Measurements from ENCODE around the gene TMED8. TPM values are rescaled to one million over a fixed set of nuclear protein-coding genes. Genes with fewer than 3 reads are reported as not detected.

The TMED8 gene
- total and polyA plus RNA-seq, 2 donors (not counting 1 experiment from before 2014, with no cell fraction given): 13.1 to 43.8 TPM

DNA sequence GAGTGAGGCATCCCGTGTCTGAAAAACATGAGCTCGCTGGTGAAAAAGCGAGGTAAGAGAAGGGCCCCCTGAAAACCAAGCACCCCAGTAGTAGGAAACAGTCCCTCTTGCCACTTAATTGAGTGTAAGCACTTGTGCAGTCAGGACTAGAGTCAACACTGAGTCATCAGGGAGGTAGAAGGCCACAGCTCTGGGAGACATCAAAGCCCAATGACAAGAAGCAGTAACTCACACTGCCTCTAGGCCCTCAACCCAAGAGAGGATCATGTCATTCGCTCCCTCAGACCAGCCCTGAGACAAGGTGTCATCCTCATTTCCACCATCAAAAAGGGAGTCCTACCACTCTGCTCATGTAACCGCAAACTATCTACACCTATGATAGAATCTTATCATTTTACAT, 74.0 kb downstream of the TMED8 start:
- H3K27me3 ChIP-seq (replicated peaks in 1 of 4; ENCODE audit: control extremely low read depth in 1 of 4, control insufficient read depth in 3 of 4, insufficient read depth in 4 of 4, low read length in 3 of 4): no peaks in the 10 kb centered on the region
- no peak overlapping the region for H3K27ac ChIP-seq (ENCODE audit: low read length in 2 of 2)
- H3K4me1 Mint-ChIP-seq: peaks cover 4% of the 10 kb centered on the region
- POLR2A ChIA-PET: no interaction called here
- peaks cover 0 to 6% of the 10 kb centered on the region in 2 experiments for H3K36me3 ChIP-seq (replicated peaks in 1 of 2; ENCODE audit: control extremely low read depth in 1 of 2, control insufficient read depth in 1 of 2, extremely low read depth in 1 of 2, insufficient read depth in 2 of 2, low read length in 1 of 2)
- TF ChIP-seq, protein P1, sequence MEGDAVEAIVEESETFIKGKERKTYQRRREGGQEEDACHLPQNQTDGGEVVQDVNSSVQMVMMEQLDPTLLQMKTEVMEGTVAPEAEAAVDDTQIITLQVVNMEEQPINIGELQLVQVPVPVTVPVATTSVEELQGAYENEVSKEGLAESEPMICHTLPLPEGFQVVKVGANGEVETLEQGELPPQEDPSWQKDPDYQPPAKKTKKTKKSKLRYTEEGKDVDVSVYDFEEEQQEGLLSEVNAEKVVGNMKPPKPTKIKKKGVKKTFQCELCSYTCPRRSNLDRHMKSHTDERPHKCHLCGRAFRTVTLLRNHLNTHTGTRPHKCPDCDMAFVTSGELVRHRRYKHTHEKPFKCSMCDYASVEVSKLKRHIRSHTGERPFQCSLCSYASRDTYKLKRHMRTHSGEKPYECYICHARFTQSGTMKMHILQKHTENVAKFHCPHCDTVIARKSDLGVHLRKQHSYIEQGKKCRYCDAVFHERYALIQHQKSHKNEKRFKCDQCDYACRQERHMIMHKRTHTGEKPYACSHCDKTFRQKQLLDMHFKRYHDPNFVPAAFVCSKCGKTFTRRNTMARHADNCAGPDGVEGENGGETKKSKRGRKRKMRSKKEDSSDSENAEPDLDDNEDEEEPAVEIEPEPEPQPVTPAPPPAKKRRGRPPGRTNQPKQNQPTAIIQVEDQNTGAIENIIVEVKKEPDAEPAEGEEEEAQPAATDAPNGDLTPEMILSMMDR (IDR thresholded peaks at IDR 0.05): no peak
- no peak for TF ChIP-seq EZH2 (IDR thresholded peaks at IDR 0.05; ENCODE audit: borderline replicate concordance, insufficient read depth, low read depth, low read length, poor library complexity, severe bottlenecking)
- H3K9me3 Mint-ChIP-seq (ENCODE audit: insufficient read depth): no peaks in the 10 kb centered on the region
- no peak overlapping the region for H2AFZ ChIP-seq (ENCODE audit: insufficient read depth, low read depth, low read length, poor library complexity, severe bottlenecking)
- H3K9ac ChIP-seq (ENCODE audit: low read length): no peak overlapping the region
- H3K27ac Mint-ChIP-seq: no peak overlapping the region
- no peak overlapping the region for H3K4me2 ChIP-seq (replicated peaks; ENCODE audit: low read depth, low read length, poor library complexity, severe bottlenecking)
- 86% methylated on average over 2 of the region's 5 CpGs for WGBS (ENCODE audit: insufficient coverage)
- H3K4me3 Mint-ChIP-seq: no peak overlapping the region
- intact Hi-C loops (cut with micrococcal nuclease): no loop called here
- no peaks in the 10 kb centered on the region for H3K79me2 ChIP-seq (ENCODE audit: control insufficient read depth, insufficient read depth, low read length)
- H3K27me3 Mint-ChIP-seq: no peaks in the 10 kb centered on the region
- no peaks in the 10 kb centered on the region for H3K9me3 ChIP-seq (ENCODE audit: control extremely low read depth in 1 of 3, control insufficient read depth in 2 of 3, insufficient read depth in 1 of 3, low read length in 2 of 3)
- no peak for DNase-seq
- peaks cover 0 to 6% of the 10 kb centered on the region in 2 donors for H3K4me1 ChIP-seq (ENCODE audit: control insufficient read depth in 2 of 2, insufficient read depth in 2 of 2, low read length in 2 of 2)
- no peaks in the 10 kb centered on the region for H4K20me1 ChIP-seq (ENCODE audit: control insufficient read depth, insufficient read depth, low read length, poor library complexity, severe bottlenecking)
- CTCF ChIA-PET: interaction anchor here (1.9 to 7.4 kb wide), 3 partner anchors 12 to 248 kb away, joined by 9 to 122 read pairs (median 56); no protein-coding TSS in a partner anchor
- no peak overlapping the region for H3K4me3 ChIP-seq (ENCODE audit: control extremely low read depth in 1 of 5, extremely low read depth in 1 of 5, insufficient read depth in 1 of 5, low read depth in 2 of 5, low read length in 4 of 5)
- ATAC-seq (ENCODE audit: low read depth): no peak

GRCh38 chr14:77301103-77301502, 75.8 kb downstream of the TMED8 start:
- peak; percentile 56 for ATAC-seq (ENCODE audit: low read depth)
- Histone ChIP-seq H4K20me1 (ENCODE audit: control insufficient read depth, insufficient read depth, low read length, poor library complexity, severe bottlenecking) (no peaks in the 10 kb centered on the region), H3K4me3 (ENCODE audit: control extremely low read depth in 1 of 5, extremely low read depth in 1 of 5, insufficient read depth in 1 of 5, low read depth in 2 of 5, low read length in 4 of 5) (no peak overlapping the region), H3K36me3 (replicated peaks in 1 of 2; ENCODE audit: control extremely low read depth in 1 of 2, control insufficient read depth in 1 of 2, extremely low read depth in 1 of 2, insufficient read depth in 2 of 2, low read length in 1 of 2) (peaks cover 0 to 6% of the 10 kb centered on the region in 2 experiments), H3K27me3 (replicated peaks in 1 of 4; ENCODE audit: control extremely low read depth in 1 of 4, control insufficient read depth in 3 of 4, insufficient read depth in 4 of 4, low read length in 3 of 4) (no peaks in the 10 kb centered on the region), H3K27ac (ENCODE audit: low read length in 2 of 2) (no peak overlapping the region), H3K79me2 (ENCODE audit: control insufficient read depth, insufficient read depth, low read length) (no peaks in the 10 kb centered on the region), H2AFZ (ENCODE audit: insufficient read depth, low read depth, low read length, poor library complexity, severe bottlenecking) (peak overlapping the region; percentile 24), H3K4me2 (replicated peaks; ENCODE audit: low read depth, low read length, poor library complexity, severe bottlenecking) (no peak overlapping the region), H3K9ac (ENCODE audit: low read length) (no peak overlapping the region), H3K4me1 (ENCODE audit: control insufficient read depth in 2 of 2, insufficient read depth in 2 of 2, low read length in 2 of 2) (no peaks in the 10 kb centered on the region), H3K9me3 (ENCODE audit: control extremely low read depth in 1 of 3, control insufficient read depth in 2 of 3, insufficient read depth in 1 of 3, low read length in 2 of 3) (no peaks in the 10 kb centered on the region)
- Mint-ChIP-seq H3K27me3 (no peaks in the 10 kb centered on the region), H3K4me1 (peaks cover 2% of the 10 kb centered on the region), H3K9me3 (ENCODE audit: insufficient read depth) (no peaks in the 10 kb centered on the region), H3K4me3 (no peak overlapping the region), H3K27ac (no peak overlapping the region)
- ChIA-PET CTCF (interaction anchor here (0.6 to 7.4 kb wide), 21 partner anchors 8 to 388 kb away, joined by 3 to 122 read pairs (median 4); partner anchors contain the start of genes AHSA1, GSTZ1, POMT2 and SAMD15), POLR2A (no interaction called here)
- peak; percentile 77 for DNase-seq
- TF ChIP-seq, protein P1 (IDR thresholded peaks at IDR 0.05): peak; percentile 74
- no peak for TF ChIP-seq EZH2 (IDR thresholded peaks at IDR 0.05; ENCODE audit: borderline replicate concordance, insufficient read depth, low read depth, low read length, poor library complexity, severe bottlenecking)
- intact Hi-C loops (cut with micrococcal nuclease): loop anchor here (1.0 kb wide), 2 partner anchors 15 to 250 kb away; no protein-coding TSS in a partner anchor
- 57% methylated on average over 9 of the region's 10 CpGs for WGBS (ENCODE audit: insufficient coverage)

Measured in B cell (primary cell).